C4-2B (cell line): ENCODE measurements around the gene RRAGD.
A peak's percentile ranks its signal among the peaks of the same experiment; 100 is the strongest.

ENCODE experiments used
- H3K27ac ChIP-seq: fragments of 450-650 bp; 2 replicates; pipeline ENCODE4 v1.5.1; 2017
- ZFX ChIP-seq: fragments of 450-650 bp; IDR thresholded peaks from 2 replicates; pipeline ENCODE4 v1.6.1; 2017
- TF ChIP-seq, protein P1 (sequence below): fragments of 450-650 bp; conservative IDR thresholded peaks from 2 replicates; pipeline ENCODE4 v1.5.1; 2017; ENCODE audit warnings: mild to moderate bottlenecking

RRAGD gene

DNA sequence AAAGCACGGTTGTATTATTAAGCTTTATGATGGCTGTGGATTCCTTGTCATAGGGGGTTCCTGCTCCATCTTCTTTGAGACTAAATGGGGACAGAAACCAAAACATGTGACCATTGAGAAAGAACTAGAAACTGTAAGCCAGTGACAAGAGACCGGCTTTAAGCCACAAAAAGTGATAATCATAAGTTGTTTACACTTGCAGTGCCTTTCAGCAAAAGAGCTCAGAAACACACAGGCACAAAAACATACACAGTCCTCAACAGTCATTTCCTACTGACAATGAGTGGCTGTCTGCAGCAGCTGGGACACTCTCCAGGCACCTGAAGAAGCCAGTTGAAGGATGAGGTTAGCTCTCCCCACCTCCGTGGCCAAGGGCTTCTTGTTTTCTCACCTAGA lies 39.6 kb downstream of the RRAGD start:
- no peak overlapping the region for H3K27ac ChIP-seq
- TF ChIP-seq ZFX = no peak
- TF ChIP-seq, protein P1, sequence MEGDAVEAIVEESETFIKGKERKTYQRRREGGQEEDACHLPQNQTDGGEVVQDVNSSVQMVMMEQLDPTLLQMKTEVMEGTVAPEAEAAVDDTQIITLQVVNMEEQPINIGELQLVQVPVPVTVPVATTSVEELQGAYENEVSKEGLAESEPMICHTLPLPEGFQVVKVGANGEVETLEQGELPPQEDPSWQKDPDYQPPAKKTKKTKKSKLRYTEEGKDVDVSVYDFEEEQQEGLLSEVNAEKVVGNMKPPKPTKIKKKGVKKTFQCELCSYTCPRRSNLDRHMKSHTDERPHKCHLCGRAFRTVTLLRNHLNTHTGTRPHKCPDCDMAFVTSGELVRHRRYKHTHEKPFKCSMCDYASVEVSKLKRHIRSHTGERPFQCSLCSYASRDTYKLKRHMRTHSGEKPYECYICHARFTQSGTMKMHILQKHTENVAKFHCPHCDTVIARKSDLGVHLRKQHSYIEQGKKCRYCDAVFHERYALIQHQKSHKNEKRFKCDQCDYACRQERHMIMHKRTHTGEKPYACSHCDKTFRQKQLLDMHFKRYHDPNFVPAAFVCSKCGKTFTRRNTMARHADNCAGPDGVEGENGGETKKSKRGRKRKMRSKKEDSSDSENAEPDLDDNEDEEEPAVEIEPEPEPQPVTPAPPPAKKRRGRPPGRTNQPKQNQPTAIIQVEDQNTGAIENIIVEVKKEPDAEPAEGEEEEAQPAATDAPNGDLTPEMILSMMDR = no peak

DNA sequence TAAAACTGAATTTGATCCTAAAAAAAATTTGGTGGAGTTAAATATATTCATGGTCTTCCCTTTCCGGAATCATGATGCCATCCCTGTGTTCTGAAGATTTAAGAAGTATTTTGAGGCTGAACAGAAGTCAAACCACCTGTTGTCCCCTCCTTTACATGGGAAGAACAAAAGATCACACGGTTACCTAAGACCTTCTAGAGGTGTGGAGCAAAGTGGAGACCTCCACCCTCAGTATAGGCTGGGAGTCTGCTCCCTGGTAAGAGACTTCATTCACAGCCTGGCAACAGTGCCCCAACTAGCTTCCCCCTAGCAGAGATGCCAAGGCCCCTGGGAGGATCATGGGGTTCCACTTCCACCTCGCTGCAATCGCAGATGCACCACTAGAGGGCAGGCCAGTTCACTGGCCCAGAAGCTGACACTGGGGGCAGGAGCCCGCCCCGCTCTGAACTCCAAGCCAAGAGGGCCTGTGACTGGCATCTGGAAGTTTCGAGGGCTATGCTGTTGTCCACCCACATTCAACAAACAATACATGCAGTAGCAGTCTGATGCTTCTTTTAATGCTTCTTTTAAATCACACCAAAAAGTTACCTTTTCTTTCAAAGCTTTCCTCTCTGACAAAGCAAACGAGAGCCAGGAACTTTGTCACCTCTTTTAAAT lies 40.1 kb downstream of the RRAGD start:
- TF ChIP-seq, protein P1 = peak; percentile 70
- no peak for TF ChIP-seq ZFX
- H3K27ac ChIP-seq = no peak overlapping the region

DNA sequence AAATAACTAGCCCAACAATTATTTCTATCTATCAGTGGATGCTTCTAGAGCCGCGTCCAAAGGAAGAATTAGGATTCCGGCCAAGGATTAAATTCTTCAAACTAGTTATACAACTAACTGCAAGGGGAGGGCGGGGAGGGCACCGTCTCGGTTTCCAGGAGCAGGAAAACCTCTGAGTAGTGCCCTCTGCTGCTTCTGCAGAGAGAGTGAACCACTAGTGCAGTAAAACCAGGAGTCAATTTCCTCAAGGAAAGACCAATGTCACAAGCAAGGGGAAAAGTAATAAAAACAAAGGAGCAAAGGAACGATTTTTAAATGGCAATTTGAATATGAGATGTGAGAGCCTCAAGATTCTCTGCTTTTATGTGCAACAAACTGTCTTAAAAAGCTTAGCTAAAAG lies 43.1 kb downstream of the RRAGD start:
- no peak for TF ChIP-seq ZFX
- TF ChIP-seq, protein P1 = peak; percentile 13
- no peak overlapping the region for H3K27ac ChIP-seq

DNA sequence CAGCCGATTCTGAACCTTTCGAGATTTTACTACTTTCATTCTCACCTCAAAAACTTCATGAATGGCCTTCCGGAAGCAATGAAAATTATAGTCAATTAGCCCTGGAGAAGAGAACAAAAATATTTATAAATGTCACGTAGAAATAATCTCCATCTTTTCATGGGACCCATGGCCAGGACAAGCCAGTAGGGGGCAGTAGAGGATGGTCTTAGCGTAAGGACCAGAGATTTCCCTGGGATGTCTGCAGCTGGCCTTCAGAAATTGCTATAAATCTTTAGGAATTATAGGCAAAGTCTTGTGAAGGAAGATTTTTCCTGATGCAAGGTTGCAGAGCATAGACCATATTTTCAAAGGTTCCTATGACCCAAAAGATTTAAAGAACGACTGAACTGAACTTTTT lies 44.0 kb downstream of the RRAGD start:
- TF ChIP-seq, protein P1 = peak; percentile 42
- TF ChIP-seq ZFX = no peak
- H3K27ac ChIP-seq = no peak overlapping the region

DNA sequence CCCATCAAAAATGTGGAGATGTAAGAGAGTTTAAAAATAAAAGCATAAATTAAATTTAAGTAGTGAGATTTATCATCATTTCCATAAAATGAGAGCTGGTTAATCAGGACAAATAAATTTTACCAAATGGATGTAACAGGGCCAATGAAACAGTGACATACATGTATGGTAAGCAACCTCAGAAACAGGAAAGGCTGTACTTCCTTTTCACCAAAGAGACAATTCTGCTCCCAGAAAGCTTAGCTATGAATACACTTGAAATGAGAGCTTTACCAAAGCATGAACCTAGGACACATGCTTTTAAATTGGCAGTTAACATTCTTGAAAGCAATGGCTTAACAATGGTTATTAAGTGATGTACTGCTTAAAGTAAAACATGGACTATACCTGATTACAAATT lies 47.5 kb downstream of the RRAGD start:
- TF ChIP-seq ZFX = no peak
- TF ChIP-seq, protein P1 = no peak
- no peak overlapping the region for H3K27ac ChIP-seq

DNA sequence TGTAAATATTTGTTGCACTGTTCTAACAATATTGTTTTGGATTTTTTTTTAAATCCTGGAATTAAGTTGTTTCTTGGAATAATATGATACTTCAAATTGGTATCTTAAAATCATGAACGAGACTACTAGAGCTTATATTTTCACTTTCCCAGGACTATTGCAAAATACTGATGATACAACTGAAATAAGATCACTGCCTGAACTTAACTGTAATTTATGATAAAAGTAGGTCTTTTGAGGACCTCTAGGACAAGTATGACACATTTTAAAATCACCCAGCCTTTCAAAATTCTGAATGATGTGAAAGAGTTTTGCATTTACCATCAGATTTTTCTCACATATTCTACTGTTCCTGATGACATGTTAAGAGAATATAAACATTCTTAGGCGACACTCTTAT lies 50.9 kb downstream of the RRAGD start:
- H3K27ac ChIP-seq = no peak overlapping the region
- no peak for TF ChIP-seq ZFX
- TF ChIP-seq, protein P1 = no peak

DNA sequence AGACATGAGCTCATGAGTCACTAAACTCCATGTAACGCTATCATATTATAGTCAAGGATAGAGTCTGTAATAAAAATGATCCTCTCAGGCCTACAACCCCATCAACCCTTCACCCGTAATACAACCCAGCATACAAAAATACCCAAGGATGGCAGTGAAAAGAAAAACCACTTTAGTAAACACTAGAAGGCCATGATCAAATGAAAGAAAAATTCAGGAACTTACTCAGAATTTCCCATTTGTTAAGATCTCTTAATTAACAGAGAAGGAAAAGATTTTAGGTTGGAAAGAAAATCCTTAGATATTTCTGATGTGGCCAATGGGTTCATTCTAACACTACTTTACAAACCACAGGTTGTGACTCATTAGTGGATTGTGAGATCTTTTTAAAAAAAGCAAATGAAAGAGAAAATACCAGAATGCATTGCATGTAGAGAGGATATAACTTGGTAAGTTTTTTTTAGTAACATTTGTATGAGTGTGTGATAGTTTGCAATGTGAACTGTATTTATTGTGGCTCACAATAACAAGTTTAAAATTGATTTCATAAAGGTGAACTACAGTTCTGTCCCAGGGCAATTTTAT lies 51.6 kb downstream of the RRAGD start:
- H3K27ac ChIP-seq = no peak overlapping the region
- no peak for TF ChIP-seq ZFX

DNA sequence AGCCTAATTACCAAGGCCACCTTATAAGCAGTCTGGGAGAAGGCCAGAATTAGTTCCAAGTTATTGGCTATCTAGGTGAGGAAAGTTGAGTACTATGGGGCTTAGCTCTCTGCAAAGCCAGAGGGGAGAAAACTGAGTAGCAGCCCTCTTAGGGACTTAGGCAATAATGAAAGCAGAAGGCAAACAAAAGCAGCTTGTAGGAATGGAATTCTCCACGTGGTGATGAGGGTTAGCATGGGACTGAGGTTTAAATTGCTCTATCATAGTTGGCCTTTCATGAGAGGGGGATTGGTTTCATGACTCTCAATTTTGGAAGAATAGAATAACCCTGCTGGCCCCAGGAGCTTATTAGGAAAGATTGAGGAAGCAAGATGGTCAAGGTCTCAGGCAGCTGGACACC lies 52.5 kb downstream of the RRAGD start:
- H3K27ac ChIP-seq = no peak overlapping the region
- TF ChIP-seq, protein P1 = no peak
- TF ChIP-seq ZFX = no peak
